Neural cell (in vitro differentiated cells): ENCODE results near the gene KANSL3. TPM values are rescaled to one million over a fixed set of nuclear protein-coding genes. Genes with fewer than 3 reads are reported as not detected.

Source experiments
- H2AFZ ChIP-seq: fragments of 200-600, 300-800 bp; sonication (generic), shearing (Covaris generic); 2 replicates; pipeline ENCODE4 v1.6.0; 2014; ENCODE audit warnings: low read depth, mild to moderate bottlenecking, antibody characterized with exemption, low read length, moderate library complexity
- H3F3A ChIP-seq: fragments of 200-600 bp; shearing (Covaris generic); 2 replicates; pipeline ENCODE4 v1.6.1; 2016; ENCODE audit warnings: mild to moderate bottlenecking, moderate library complexity, mixed read lengths, antibody characterized with exemption, low read length; ENCODE audit not compliant: insufficient read depth, poor library complexity, severe bottlenecking
- H3K27ac ChIP-seq: fragments of 200-600, 300-800 bp; sonication (generic), shearing (Covaris generic); 2 replicates; pipeline ENCODE4 v1.5.1; 2014; ENCODE audit warnings: mild to moderate bottlenecking, low read length, moderate library complexity
- H3K27me3 ChIP-seq: fragments of 300-800, 200-600 bp; sonication (generic), shearing (Covaris generic); 2 replicates; pipeline ENCODE4 v1.6.0; 2014; ENCODE audit warnings: mild to moderate bottlenecking, low read depth, low read length, moderate library complexity; ENCODE audit not compliant: insufficient read depth
- H3K36me3 ChIP-seq: fragments of 300-800, 200-600 bp; sonication (generic), shearing (Covaris generic); 2 replicates; pipeline ENCODE4 v1.5.1; 2014; ENCODE audit warnings: mild to moderate bottlenecking, antibody characterized with exemption, low read length, moderate library complexity; ENCODE audit not compliant: insufficient read depth
- H3K4me2 ChIP-seq: fragments of 300-800, 200-600 bp; sonication (generic), shearing (Covaris generic); 2 replicates; pipeline ENCODE4 v1.6.0; 2014; ENCODE audit warnings: mild to moderate bottlenecking, low read length
- H3K4me3 ChIP-seq: fragments of 300-800, 200-600 bp; sonication (generic), shearing (Covaris generic); 2 replicates; pipeline ENCODE4 v1.5.1; 2014; ENCODE audit warnings: mild to moderate bottlenecking, low read length, moderate library complexity
- H3K79me2 ChIP-seq: fragments of 200-600 bp; shearing (Covaris generic); replicated peaks from 2 replicates; pipeline ENCODE4 v1.6.0; 2014; ENCODE audit warnings: mild to moderate bottlenecking, low read length, moderate library complexity; ENCODE audit not compliant: insufficient read depth
- H3K9ac ChIP-seq: fragments of 300-800, 200-600 bp; sonication (generic), shearing (Covaris generic); 2 replicates; pipeline ENCODE4 v1.6.1; 2016; ENCODE audit warnings: mild to moderate bottlenecking, low read length, mixed read lengths
- H3K9me2 ChIP-seq: fragments of 200-600 bp; shearing (Covaris generic); 2 replicates; pipeline ENCODE4 v1.6.1; 2016; ENCODE audit warnings: mild to moderate bottlenecking, low read length, mixed read lengths; ENCODE audit not compliant: insufficient read depth
- H3K9me3 ChIP-seq: fragments of 200-600, 300-800 bp; sonication (generic), shearing (Covaris generic); 2 replicates; pipeline ENCODE4 v1.6.1; 2016; ENCODE audit warnings: mild to moderate bottlenecking, mixed run types, low read length, moderate library complexity, mixed read lengths
- H4K20me1 ChIP-seq: fragments of 200-600 bp; shearing (Covaris generic); 2 replicates; pipeline ENCODE4 v1.6.1; 2016; ENCODE audit warnings: mild to moderate bottlenecking, mixed run types; ENCODE audit not compliant: insufficient read depth
- EP300 ChIP-seq: fragments of 450-650 bp; conservative IDR thresholded peaks from 2 replicates; pipeline ENCODE4 v1.6.1; 2014; ENCODE audit warnings: antibody characterized with exemption, mild to moderate bottlenecking, moderate library complexity; ENCODE audit not compliant: poor library complexity, severe bottlenecking
- EZH2 ChIP-seq: fragments of 200-600, 300-800 bp; shearing (Covaris generic), sonication (generic); IDR thresholded peaks from 2 replicates; pipeline ENCODE4 v1.6.1; 2014; ENCODE audit warnings: antibody characterized with exemption, low read length, borderline replicate concordance, mild to moderate bottlenecking; ENCODE audit not compliant: insufficient read depth, poor library complexity, severe bottlenecking
- MXI1 ChIP-seq: fragments of 450-650 bp; conservative IDR thresholded peaks from 2 replicates; pipeline ENCODE4 v1.6.1; 2014; ENCODE audit warnings: antibody characterized with exemption, mild to moderate bottlenecking; ENCODE audit not compliant: poor library complexity, severe bottlenecking
- POLR2AphosphoS5 ChIP-seq: IDR thresholded peaks from 2 replicates; pipeline ENCODE4 v1.6.1; 2012
- RAD21 ChIP-seq: fragments of 450-650 bp; conservative IDR thresholded peaks from 2 replicates; pipeline ENCODE4 v1.6.1; 2014; ENCODE audit warnings: antibody characterized with exemption, mild to moderate bottlenecking, moderate library complexity
- REST ChIP-seq: IDR thresholded peaks from 2 replicates; pipeline ENCODE4 v1.6.1; 2012; ENCODE audit warnings: borderline replicate concordance
- SMC3 ChIP-seq: fragments of 450-650 bp; conservative IDR thresholded peaks from 2 replicates; pipeline ENCODE4 v1.6.1; 2014; ENCODE audit warnings: antibody characterized with exemption, mild to moderate bottlenecking, moderate library complexity; ENCODE audit not compliant: poor library complexity
- TAF1 ChIP-seq: IDR thresholded peaks from 2 replicates; pipeline ENCODE4 v1.6.1; 2012; ENCODE audit warnings: low read depth
- polyA plus RNA-seq: library from polyadenylated mRNA; depleted of rRNA; stranded (reverse); fragments of >200 nt; gene quantifications from 2 replicates; pipeline ENCODE4 v1.2.3, GENCODE V29; 2014
- TF ChIP-seq, protein P1 (sequence below): fragments of 450-650 bp; IDR thresholded peaks from 2 replicates; pipeline ENCODE4 v1.5.1; 2014; ENCODE audit warnings: antibody characterized with exemption, mild to moderate bottlenecking, moderate library complexity; ENCODE audit not compliant: poor library complexity, severe bottlenecking

Gene KANSL3
- polyA plus RNA-seq, 1 donor from 2014 or later, result 37.7 TPM

DNA sequence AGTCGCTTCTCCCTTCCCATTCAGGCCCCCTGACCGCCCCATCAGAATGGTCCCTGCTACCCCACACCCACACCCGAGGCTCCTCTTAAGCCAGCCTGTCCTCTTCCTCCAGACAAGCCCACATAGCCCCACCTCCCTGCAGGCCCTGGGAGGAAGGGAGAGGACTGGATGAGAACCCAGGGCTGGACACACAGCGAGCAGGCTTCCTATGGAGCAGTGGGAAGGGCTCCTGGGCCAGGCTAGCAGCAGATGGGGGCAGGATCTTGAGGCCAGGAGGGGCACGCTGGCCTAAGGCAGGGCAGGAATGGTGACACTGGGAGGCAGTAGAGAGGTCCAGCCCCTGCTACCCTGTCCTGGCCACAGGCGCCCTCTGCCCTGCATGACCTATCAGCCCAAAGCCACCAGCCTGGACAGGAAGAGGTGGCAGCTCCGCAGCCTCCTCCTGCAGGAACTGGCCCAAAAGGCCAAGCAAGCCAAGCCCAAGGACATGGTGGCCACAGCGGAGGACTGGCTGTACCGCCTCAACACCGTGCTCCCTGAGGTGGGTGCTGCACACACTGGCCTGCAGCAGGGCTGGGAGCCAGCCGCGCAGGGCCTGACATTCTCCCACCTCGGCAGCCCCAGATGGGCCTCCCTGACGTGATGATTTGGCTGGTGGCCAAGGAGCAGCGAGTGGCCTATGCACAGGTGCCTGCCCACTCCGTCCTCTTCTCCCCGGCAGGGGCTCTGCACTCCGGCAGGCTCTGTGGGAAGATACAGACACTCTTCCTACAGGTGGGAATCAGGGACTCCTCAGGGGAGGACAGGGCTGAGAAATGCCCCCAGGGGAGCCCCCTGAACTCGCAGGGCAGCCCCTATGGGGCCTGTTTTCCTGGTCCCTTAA, 47.7 kb upstream of the KANSL3 start:
- no peaks in the 10 kb centered on the region for H3K36me3 ChIP-seq
- H4K20me1 ChIP-seq, result no peaks in the 10 kb centered on the region
- no peak overlapping the region for H3K27ac ChIP-seq
- H3K27me3 ChIP-seq, result no peaks in the 10 kb centered on the region
- H3K4me3 ChIP-seq, result no peak overlapping the region
- TF ChIP-seq MXI1 (no peak), EZH2 (no peak), RAD21 (no peak), REST (no peak), SMC3 (no peak), POLR2AphosphoS5 (no peak), TAF1 (no peak), EP300 (no peak)
- TF ChIP-seq, protein P1, sequence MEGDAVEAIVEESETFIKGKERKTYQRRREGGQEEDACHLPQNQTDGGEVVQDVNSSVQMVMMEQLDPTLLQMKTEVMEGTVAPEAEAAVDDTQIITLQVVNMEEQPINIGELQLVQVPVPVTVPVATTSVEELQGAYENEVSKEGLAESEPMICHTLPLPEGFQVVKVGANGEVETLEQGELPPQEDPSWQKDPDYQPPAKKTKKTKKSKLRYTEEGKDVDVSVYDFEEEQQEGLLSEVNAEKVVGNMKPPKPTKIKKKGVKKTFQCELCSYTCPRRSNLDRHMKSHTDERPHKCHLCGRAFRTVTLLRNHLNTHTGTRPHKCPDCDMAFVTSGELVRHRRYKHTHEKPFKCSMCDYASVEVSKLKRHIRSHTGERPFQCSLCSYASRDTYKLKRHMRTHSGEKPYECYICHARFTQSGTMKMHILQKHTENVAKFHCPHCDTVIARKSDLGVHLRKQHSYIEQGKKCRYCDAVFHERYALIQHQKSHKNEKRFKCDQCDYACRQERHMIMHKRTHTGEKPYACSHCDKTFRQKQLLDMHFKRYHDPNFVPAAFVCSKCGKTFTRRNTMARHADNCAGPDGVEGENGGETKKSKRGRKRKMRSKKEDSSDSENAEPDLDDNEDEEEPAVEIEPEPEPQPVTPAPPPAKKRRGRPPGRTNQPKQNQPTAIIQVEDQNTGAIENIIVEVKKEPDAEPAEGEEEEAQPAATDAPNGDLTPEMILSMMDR, result no peak
- H3K9me2 ChIP-seq, result no peaks in the 10 kb centered on the region
- H3K4me2 ChIP-seq, result no peak overlapping the region
- no peaks in the 10 kb centered on the region for H3K9me3 ChIP-seq
- no peaks in the 10 kb centered on the region for H3F3A ChIP-seq
- H3K79me2 ChIP-seq, result no peaks in the 10 kb centered on the region
- H3K9ac ChIP-seq, result no peak overlapping the region
- no peak overlapping the region for H2AFZ ChIP-seq

DNA sequence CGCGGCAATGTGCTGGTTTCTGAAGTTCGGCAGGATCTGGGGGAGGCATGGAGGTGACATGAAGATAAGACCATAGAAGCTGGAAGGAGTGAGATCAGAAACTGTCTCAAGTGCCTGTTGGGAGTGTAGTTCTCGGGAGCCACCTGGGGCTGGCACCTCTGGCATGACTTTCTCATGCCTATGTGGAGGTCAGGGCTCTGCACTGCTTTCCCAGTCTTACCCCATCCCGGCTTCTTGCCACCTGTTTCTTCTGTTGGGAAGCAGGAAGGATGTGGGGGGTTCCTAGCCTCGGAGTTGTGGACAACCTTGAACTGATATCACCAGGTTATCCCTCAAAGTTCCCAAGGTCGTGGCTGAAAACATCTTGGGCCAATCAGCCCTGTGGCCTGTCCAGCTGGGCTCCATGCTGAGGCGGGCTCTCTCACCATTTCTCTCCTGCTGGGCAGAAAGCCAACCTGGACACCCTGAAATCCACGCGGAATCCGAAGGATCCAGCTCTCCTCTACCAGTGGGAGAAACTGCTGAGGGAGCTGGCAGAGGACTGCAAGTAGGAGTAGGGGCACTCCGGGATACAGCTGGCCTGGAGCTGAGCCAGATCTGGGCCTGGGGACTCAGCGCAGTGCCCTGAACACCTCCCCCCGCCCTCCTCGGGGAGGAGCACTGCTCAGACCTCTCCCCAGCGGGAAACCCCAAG, 46.9 kb upstream of the KANSL3 start:
- Histone ChIP-seq H3K4me2 (no peak overlapping the region), H2AFZ (no peak overlapping the region), H4K20me1 (no peaks in the 10 kb centered on the region), H3K4me3 (no peak overlapping the region), H3K9ac (no peak overlapping the region), H3K36me3 (no peaks in the 10 kb centered on the region), H3K79me2 (no peaks in the 10 kb centered on the region), H3K27me3 (no peaks in the 10 kb centered on the region), H3F3A (no peaks in the 10 kb centered on the region), H3K27ac (no peak overlapping the region), H3K9me2 (no peaks in the 10 kb centered on the region), H3K9me3 (no peaks in the 10 kb centered on the region)
- TF ChIP-seq, protein P1, result no peak
- TF ChIP-seq EP300, result no peak
- no peak for TF ChIP-seq POLR2AphosphoS5
- TF ChIP-seq RAD21, result no peak
- no peak for TF ChIP-seq MXI1
